HG03139 (cell line): Measurements from ENCODE around the gene KRT85.
"Not testable (repeated sequence)": the region's sequence is repeated elsewhere in the genome, so short reads cannot be mapped to it uniquely, and the experiment has no call there.

ENCODE experiments used
- ATAC-seq: cut with Tn5 transposase; IDR thresholded peaks from one replicate; pipeline ENCODE4 v1.9.1; 2021; ENCODE audit not compliant: unreplicated experiment

The KRT85 gene

GRCh38 chr12:52327830-52328500 is 39.3 kb downstream of the KRT85 start:
- no peak for ATAC-seq

GRCh38 chr12:52327052-52327829 is 40.0 kb downstream of the KRT85 start:
- ATAC-seq, result peak; percentile 83

GRCh38 chr12:52324153-52324444 is 43.2 kb downstream of the KRT85 start:
- no peak for ATAC-seq

- ATAC-seq, result no peak
Observed at GRCh38 chr12:52323416-52324152, 43.7 kb downstream of the KRT85 start.

GRCh38 chr12:52323001-52323400 is 44.3 kb downstream of the KRT85 start:
- ATAC-seq, result no peak

- ATAC-seq, result no peak
Observed at GRCh38 chr12:52322069-52322468, 45.2 kb downstream of the KRT85 start.

GRCh38 chr12:52321418-52321817 is 45.9 kb downstream of the KRT85 start:
- ATAC-seq, result no peak

- no peak for ATAC-seq
Observed at GRCh38 chr12:52320784-52321400, 46.4 kb downstream of the KRT85 start, which contains the start of gene KRT83. TSS of gene KRT83 (minus strand) at chr12:52321398. CDS start at chr12:52321335, 63 bp downstream.

GRCh38 chr12:52319097-52319496 is 48.2 kb downstream of the KRT85 start:
- ATAC-seq, result no peak

GRCh38 chr12:52318241-52318990 is 48.9 kb downstream of the KRT85 start:
- no peak for ATAC-seq

GRCh38 chr12:52317468-52318052 is 49.7 kb downstream of the KRT85 start:
- no peak for ATAC-seq

GRCh38 chr12:52316701-52317100 is 50.6 kb downstream of the KRT85 start:
- no peak for ATAC-seq

GRCh38 chr12:52316290-52316689 is 51.0 kb downstream of the KRT85 start:
- ATAC-seq, result no peak

GRCh38 chr12:52315721-52316120 is 51.6 kb downstream of the KRT85 start:
- ATAC-seq, result not testable (repeated sequence)

GRCh38 chr12:52314511-52314910 is 52.8 kb downstream of the KRT85 start:
- no peak for ATAC-seq

GRCh38 chr12:52313926-52314325 is 53.4 kb downstream of the KRT85 start:
- ATAC-seq, result no peak

- ATAC-seq, result no peak
Observed at GRCh38 chr12:52313461-52313860, 53.8 kb downstream of the KRT85 start.

- ATAC-seq, result no peak
Observed at GRCh38 chr12:52312086-52312485, 55.2 kb downstream of the KRT85 start.

GRCh38 chr12:52311285-52311648 is 56.0 kb downstream of the KRT85 start:
- ATAC-seq, result no peak

GRCh38 chr12:52310622-52311284 is 56.5 kb downstream of the KRT85 start:
- no peak for ATAC-seq
